OCI-LY3 (cell line): Measurements from ENCODE around the gene RBM19.

Experiments used
- CTCF ChIP-seq: fragments of 200-600, 300-600 bp; sonication (generic); IDR thresholded peaks from 2 replicates; pipeline ENCODE4 v1.5.1; 2014; ENCODE audit warnings: antibody characterized with exemption, low read length, low read depth
- EZH2phosphoT487 ChIP-seq: fragments of 200-600 bp; shearing (Covaris generic); IDR thresholded peaks from 2 replicates; pipeline ENCODE4 v1.6.1; 2018; ENCODE audit warnings: antibody characterized with exemption, mixed run types, low read depth

DNA sequence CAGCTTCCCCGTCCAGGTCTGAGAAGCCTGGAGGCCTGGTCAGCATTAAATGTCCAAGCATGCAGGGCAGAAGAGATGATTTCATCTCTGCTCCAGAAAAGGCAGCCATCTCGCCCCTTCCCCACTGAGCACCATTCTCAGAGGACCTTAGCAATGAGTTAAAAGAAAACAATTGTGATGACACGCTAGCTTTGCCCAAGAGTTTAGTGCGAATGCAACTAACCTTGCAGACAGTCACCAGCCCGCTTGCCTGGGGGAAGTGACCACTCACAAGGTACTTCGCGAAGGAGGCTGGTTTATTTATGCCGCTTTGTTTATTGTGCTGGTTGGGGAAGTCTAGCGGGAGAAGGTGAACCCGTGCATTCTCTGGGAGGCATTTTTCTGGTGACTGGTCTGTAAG, 170.7 kb downstream of the RBM19 start:
- TF ChIP-seq CTCF (no peak), EZH2phosphoT487 (no peak)
